ENCODE measurements around the gene IL19. TPM values are rescaled to one million over a fixed set of nuclear protein-coding genes. Genes with fewer than 3 reads are reported as not detected.

IL19 gene
- total and polyA plus RNA-seq, 12 donors: not detected

DNA sequence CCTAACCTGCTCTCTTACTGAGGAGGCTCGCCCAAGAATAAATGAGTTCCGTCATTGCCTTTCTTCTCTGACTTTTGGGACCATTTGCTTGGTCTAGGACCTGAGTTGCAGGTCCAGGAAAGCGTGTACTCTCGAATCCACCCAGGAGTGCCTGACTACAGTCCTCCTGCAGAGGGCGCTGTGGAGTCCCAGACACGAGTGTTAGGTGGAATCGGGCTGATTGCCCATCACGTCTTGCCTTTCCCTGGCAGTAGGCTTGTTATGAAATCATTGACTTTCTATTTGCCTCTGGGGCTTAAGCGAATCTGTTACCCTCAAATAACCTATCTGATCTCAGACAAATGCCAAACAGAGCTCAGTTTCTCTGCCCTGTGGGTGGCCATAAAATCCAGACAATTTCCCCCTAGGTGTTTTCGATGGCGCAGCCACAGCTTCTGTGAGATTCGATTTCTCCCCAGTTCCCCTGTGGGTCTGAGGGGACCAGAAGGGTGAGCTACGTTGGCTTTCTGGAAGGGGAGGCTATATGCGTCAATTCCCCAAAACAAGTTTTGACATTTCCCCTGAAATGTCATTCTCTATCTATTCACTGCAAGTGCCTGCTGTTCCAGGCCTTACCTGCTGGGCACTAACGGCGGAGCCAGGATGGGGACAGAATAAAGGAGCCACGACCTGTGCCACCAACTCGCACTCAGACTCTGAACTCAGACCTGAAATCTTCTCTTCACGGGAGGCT is 94.5 kb downstream of the IL19 start, which contains the start of gene IL20:
Gene IL20 (plus strand): TSS at position 685 of the 733 bp plus-strand sequence. CDS start 230 bp downstream, outside the sequence.
- Histone ChIP-seq H3K36me3 (replicated peaks in 1 of 2) (no peaks in the 10 kb centered on the region), H3K4me1 (replicated peaks in 1 of 2) (no peaks in the 10 kb centered on the region), H3K9me3 (replicated peaks in 1 of 3) (no peaks in the 10 kb centered on the region), H3K27me3 (no peaks in the 10 kb centered on the region), H3K27ac (no peak within 1 kb of the TSS), H3K4me3 (no peak within 1 kb of the TSS)
- peak; percentile 73 to 97 (median 86) for DNase-seq
- intact Hi-C loops (cut with DNase I): no loop called here
- TF ChIP-seq, protein P1, sequence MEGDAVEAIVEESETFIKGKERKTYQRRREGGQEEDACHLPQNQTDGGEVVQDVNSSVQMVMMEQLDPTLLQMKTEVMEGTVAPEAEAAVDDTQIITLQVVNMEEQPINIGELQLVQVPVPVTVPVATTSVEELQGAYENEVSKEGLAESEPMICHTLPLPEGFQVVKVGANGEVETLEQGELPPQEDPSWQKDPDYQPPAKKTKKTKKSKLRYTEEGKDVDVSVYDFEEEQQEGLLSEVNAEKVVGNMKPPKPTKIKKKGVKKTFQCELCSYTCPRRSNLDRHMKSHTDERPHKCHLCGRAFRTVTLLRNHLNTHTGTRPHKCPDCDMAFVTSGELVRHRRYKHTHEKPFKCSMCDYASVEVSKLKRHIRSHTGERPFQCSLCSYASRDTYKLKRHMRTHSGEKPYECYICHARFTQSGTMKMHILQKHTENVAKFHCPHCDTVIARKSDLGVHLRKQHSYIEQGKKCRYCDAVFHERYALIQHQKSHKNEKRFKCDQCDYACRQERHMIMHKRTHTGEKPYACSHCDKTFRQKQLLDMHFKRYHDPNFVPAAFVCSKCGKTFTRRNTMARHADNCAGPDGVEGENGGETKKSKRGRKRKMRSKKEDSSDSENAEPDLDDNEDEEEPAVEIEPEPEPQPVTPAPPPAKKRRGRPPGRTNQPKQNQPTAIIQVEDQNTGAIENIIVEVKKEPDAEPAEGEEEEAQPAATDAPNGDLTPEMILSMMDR (IDR thresholded peaks at IDR 0.05): peak; percentile 63 to 86 (median 78)
- no peak for TF ChIP-seq POLR2A (IDR thresholded peaks at IDR 0.05)
- WGBS, 4 donors: 49 to 57% (median 51%) methylated on average over 17 to 19 of the region's 19 CpGs

DNA sequence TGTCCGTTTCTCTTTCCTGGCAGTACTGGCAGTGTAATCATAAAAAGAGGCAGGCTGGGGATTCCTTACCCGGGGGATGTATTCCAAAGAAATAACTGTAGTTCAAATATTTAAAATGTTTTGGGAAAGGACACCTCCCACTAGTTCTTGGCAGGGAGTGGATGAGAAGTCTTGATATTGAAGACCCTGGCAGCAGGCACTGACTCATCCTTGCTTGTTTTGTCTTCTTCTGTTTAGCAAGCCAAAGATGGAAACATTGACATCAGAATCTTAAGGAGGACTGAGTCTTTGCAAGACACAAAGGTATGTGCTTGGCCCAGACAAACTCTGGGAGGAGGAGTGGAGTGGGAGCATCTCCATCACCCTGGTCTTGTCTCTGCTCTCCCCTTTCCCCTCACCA is 95.5 kb downstream of the IL19 start:
- H3K36me3 ChIP-seq (replicated peaks in 1 of 2): no peaks in the 10 kb centered on the region
- no peak for DNase-seq
- no peak for TF ChIP-seq POLR2A (IDR thresholded peaks at IDR 0.05)
- TF ChIP-seq, protein P1 (IDR thresholded peaks at IDR 0.05): no peak
- 53 to 75% (median 54%) methylated on average over 2 of the region's 2 CpGs for WGBS, 4 donors
- H3K27ac ChIP-seq: no peak overlapping the region
- intact Hi-C loops (cut with DNase I): loop anchor here in 1 of 2 donors (2.0 kb wide), 1 partner anchor 19 kb away; no protein-coding TSS in a partner anchor
- H3K9me3 ChIP-seq (replicated peaks in 1 of 3): no peaks in the 10 kb centered on the region
- no peak overlapping the region for H3K4me3 ChIP-seq
- no peaks in the 10 kb centered on the region for H3K4me1 ChIP-seq (replicated peaks in 1 of 2)
- no peaks in the 10 kb centered on the region for H3K27me3 ChIP-seq

DNA sequence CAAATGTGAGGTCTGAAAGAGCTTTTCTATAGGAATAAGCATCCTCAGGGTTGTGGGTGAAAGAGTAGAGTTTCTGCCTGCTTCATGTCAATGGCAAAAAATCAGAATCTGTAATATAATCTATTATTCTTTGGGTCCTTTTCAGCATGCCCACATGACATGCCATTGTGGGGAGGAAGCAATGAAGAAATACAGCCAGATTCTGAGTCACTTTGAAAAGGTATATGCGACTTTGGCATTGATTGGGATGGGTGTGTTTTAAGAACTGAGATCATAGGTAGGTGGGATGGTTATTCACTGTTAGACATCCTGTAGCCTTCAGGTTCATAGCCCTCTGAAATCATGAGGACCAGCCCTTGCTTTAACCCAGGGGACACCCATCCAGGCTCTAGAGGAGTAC is 96.7 kb downstream of the IL19 start:
- Histone ChIP-seq H3K9me3 (replicated peaks in 1 of 3) (no peaks in the 10 kb centered on the region), H3K36me3 (replicated peaks in 1 of 2) (no peaks in the 10 kb centered on the region), H3K4me3 (no peak overlapping the region), H3K4me1 (replicated peaks in 1 of 2) (no peaks in the 10 kb centered on the region), H3K27ac (no peak overlapping the region), H3K27me3 (no peaks in the 10 kb centered on the region)
- 87 to 93% (median 90%) methylated on average over 1 of the region's 1 CpG for WGBS, 4 donors
- no peak for TF ChIP-seq POLR2A (IDR thresholded peaks at IDR 0.05)
- TF ChIP-seq, protein P1 (IDR thresholded peaks at IDR 0.05): no peak
- DNase-seq: no peak
- intact Hi-C loops (cut with DNase I): loop anchor here in 1 of 2 donors (2.0 kb wide), 1 partner anchor 18 kb away; no protein-coding TSS in a partner anchor

DNA sequence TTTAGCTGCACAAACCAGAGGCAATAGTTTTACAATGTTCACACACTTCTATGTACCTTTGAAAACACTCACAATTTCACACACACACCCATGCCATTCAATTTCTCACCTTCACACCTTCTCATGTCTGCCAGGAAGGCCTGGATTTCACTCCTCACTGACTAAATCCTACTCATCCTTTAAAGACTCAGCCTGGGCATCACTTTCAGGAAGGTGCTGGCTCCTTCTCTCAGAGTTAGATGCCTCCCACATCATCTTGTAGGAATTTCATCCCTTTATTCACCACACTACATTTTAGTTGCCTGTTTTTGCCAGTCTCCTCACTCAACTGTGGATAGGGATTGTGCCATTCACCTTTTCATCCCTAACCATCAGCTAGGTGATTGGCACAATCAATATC is 97.1 kb downstream of the IL19 start:
- no peaks in the 10 kb centered on the region for H3K4me1 ChIP-seq (replicated peaks in 1 of 2)
- intact Hi-C loops (cut with DNase I): loop anchor here in 1 of 2 donors (2.0 kb wide), 1 partner anchor 17 kb away; no protein-coding TSS in a partner anchor
- H3K27ac ChIP-seq: no peak overlapping the region
- no peak for DNase-seq
- H3K36me3 ChIP-seq (replicated peaks in 1 of 2): no peaks in the 10 kb centered on the region
- H3K9me3 ChIP-seq (replicated peaks in 1 of 3): no peaks in the 10 kb centered on the region
- H3K4me3 ChIP-seq: no peak overlapping the region
- no peaks in the 10 kb centered on the region for H3K27me3 ChIP-seq
- TF ChIP-seq, protein P1 (IDR thresholded peaks at IDR 0.05): no peak
- no peak for TF ChIP-seq POLR2A (IDR thresholded peaks at IDR 0.05)
